Neural progenitor cell (in vitro differentiated cells): ENCODE data around the gene DDX5. TPM values are rescaled to one million over a fixed set of nuclear protein-coding genes. Genes with fewer than 3 reads are reported as not detected.

ENCODE experiments used
- DNase-seq: peaks from one replicate; pipeline ENCODE4 v3.0.0-alpha.2; 2016; ENCODE audit warnings: low spot score
- H2AFZ ChIP-seq: fragments of 200-600 bp; sonication (generic); replicated peaks from 2 replicates; pipeline ENCODE4 v1.6.1; 2016; ENCODE audit warnings: antibody characterized with exemption
- H3F3A ChIP-seq: fragments of 200-600 bp; sonication (generic); 2 replicates; pipeline ENCODE4 v1.6.1; 2016; ENCODE audit warnings: antibody characterized with exemption, low read depth
- H3K27ac ChIP-seq: fragments of 200-600 bp; sonication (generic); 2 replicates; pipeline ENCODE4 v1.5.1; 2016; ENCODE audit warnings: mild to moderate bottlenecking
- H3K27me3 ChIP-seq: fragments of 200-600 bp; sonication (generic); 2 replicates; pipeline ENCODE4 v1.6.1; 2016; ENCODE audit warnings: mild to moderate bottlenecking, moderate library complexity
- H3K36me3 ChIP-seq: fragments of 200-600 bp; sonication (generic); 2 replicates; pipeline ENCODE4 v1.5.1; 2016
- H3K4me1 ChIP-seq: fragments of 200-600 bp; sonication (generic); 2 replicates; pipeline ENCODE4 v1.6.1; 2016; ENCODE audit warnings: mixed run types
- H3K4me2 ChIP-seq: fragments of 200-600 bp; sonication (generic); 2 replicates; pipeline ENCODE4 v1.6.1; 2016
- H3K4me3 ChIP-seq: fragments of 200-600 bp; sonication (generic); 2 replicates; pipeline ENCODE4 v1.5.1; 2016
- H3K79me2 ChIP-seq: fragments of 200-600 bp; sonication (generic); 2 replicates; pipeline ENCODE4 v1.6.1; 2016; ENCODE audit warnings: low read depth
- H3K9ac ChIP-seq: fragments of 200-600 bp; sonication (generic); 2 replicates; pipeline ENCODE4 v1.6.1; 2016
- H3K9me3 ChIP-seq: fragments of 200-600 bp; sonication (generic); 2 replicates; pipeline ENCODE4 v1.5.1; 2016; ENCODE audit warnings: low read depth
- H4K20me1 ChIP-seq: fragments of 200-600 bp; sonication (generic); 2 replicates; pipeline ENCODE4 v1.6.1; 2016; ENCODE audit warnings: low read depth
- H3K27ac Mint-ChIP-seq: 3 replicates; pipeline ENCODE4 v1.8.0; 2021; ENCODE audit warnings: mixed read lengths
- H3K27me3 Mint-ChIP-seq: 2 replicates; pipeline ENCODE4 v1.8.0; 2022; ENCODE audit warnings: low read depth, mild to moderate bottlenecking, inconsistent platforms, moderate library complexity, mixed read lengths; ENCODE audit not compliant: insufficient read depth
- H3K36me3 Mint-ChIP-seq: 3 replicates; pipeline ENCODE4 v1.8.0; 2021; ENCODE audit warnings: mixed read lengths
- H3K4me1 Mint-ChIP-seq: 3 replicates; pipeline ENCODE4 v1.8.0; 2021; ENCODE audit warnings: mixed read lengths
- H3K4me3 Mint-ChIP-seq: 3 replicates; pipeline ENCODE4 v1.8.0; 2021; ENCODE audit warnings: mild to moderate bottlenecking, moderate library complexity, mixed read lengths
- H3K9me3 Mint-ChIP-seq: 3 replicates; pipeline ENCODE4 v1.8.0; 2020; ENCODE audit warnings: mixed read lengths
- CTCF ChIP-seq: fragments of 200-600 bp; sonication (generic); IDR thresholded peaks from 2 replicates; pipeline ENCODE4 v1.5.1; 2017; ENCODE audit warnings: antibody characterized with exemption, mild to moderate bottlenecking
- EZH2 ChIP-seq: fragments of 200-600 bp; sonication (generic); IDR thresholded peaks from 2 replicates; pipeline ENCODE4 v1.6.1; 2017; ENCODE audit warnings: antibody characterized with exemption, mild to moderate bottlenecking, moderate library complexity
- EZH2phosphoT487 ChIP-seq: fragments of 200-600 bp; sonication (generic); IDR thresholded peaks from 2 replicates; pipeline ENCODE4 v1.6.1; 2017; ENCODE audit warnings: antibody characterized with exemption
- total RNA-seq: library from RNA; depleted of rRNA; stranded (reverse); fragments of >200 nt; gene quantifications from 2 replicates; pipeline ENCODE4 v1.2.3, GENCODE V29; 2015; ENCODE audit warnings: low replicate concordance

DDX5 gene
- total RNA-seq, 1 donor from 2014 or later = 967 TPM

GRCh38 chr17:64532409-64532808, 26.3 kb upstream of the DDX5 start:
- Histone ChIP-seq H3K27ac (no peak overlapping the region), H3K79me2 (no peaks in the 10 kb centered on the region), H3K4me3 (no peak overlapping the region), H4K20me1 (no peaks in the 10 kb centered on the region), H3K9me3 (no peaks in the 10 kb centered on the region), H3K9ac (no peak overlapping the region), H3K27me3 (no peaks in the 10 kb centered on the region), H3K36me3 (peaks cover 33% of the 10 kb centered on the region), H3K4me2 (no peak overlapping the region), H3K4me1 (no peaks in the 10 kb centered on the region), H3F3A (no peaks in the 10 kb centered on the region), H2AFZ (no peak overlapping the region)
- TF ChIP-seq EZH2 (no peak), CTCF (no peak), EZH2phosphoT487 (no peak)
- peaks cover 2% of the 10 kb centered on the region for H3K27me3 Mint-ChIP-seq
- no peaks in the 10 kb centered on the region for H3K4me1 Mint-ChIP-seq
- no peaks in the 10 kb centered on the region for H3K9me3 Mint-ChIP-seq
- no peak overlapping the region for H3K27ac Mint-ChIP-seq
- DNase-seq = no peak
- H3K36me3 Mint-ChIP-seq = peaks cover 32% of the 10 kb centered on the region
- H3K4me3 Mint-ChIP-seq = no peak overlapping the region

GRCh38 chr17:64531955-64532371, 25.9 kb upstream of the DDX5 start:
- H3K4me1 Mint-ChIP-seq = no peaks in the 10 kb centered on the region
- peaks cover 2% of the 10 kb centered on the region for H3K27me3 Mint-ChIP-seq
- Histone ChIP-seq H3K4me1 (no peaks in the 10 kb centered on the region), H3K27ac (no peak overlapping the region), H3K79me2 (no peaks in the 10 kb centered on the region), H3K36me3 (peaks cover 33% of the 10 kb centered on the region), H3K27me3 (no peaks in the 10 kb centered on the region), H3F3A (no peaks in the 10 kb centered on the region), H3K9me3 (no peaks in the 10 kb centered on the region), H3K9ac (no peak overlapping the region), H3K4me2 (no peak overlapping the region), H2AFZ (no peak overlapping the region), H4K20me1 (no peaks in the 10 kb centered on the region), H3K4me3 (no peak overlapping the region)
- H3K4me3 Mint-ChIP-seq = no peak overlapping the region
- H3K27ac Mint-ChIP-seq = no peak overlapping the region
- TF ChIP-seq EZH2 = no peak
- no peak for TF ChIP-seq CTCF
- TF ChIP-seq EZH2phosphoT487 = no peak
- no peaks in the 10 kb centered on the region for H3K9me3 Mint-ChIP-seq
- H3K36me3 Mint-ChIP-seq = peaks cover 31% of the 10 kb centered on the region
- no peak for DNase-seq

GRCh38 chr17:64529221-64529620, 23.1 kb upstream of the DDX5 start:
- Mint-ChIP-seq H3K4me3 (no peak overlapping the region), H3K36me3 (peaks cover 31% of the 10 kb centered on the region), H3K27me3 (peaks cover 2% of the 10 kb centered on the region), H3K27ac (no peak overlapping the region), H3K9me3 (no peaks in the 10 kb centered on the region), H3K4me1 (no peaks in the 10 kb centered on the region)
- TF ChIP-seq EZH2 (no peak), EZH2phosphoT487 (no peak), CTCF (no peak)
- no peaks in the 10 kb centered on the region for H3F3A ChIP-seq
- DNase-seq = no peak
- no peak overlapping the region for H3K9ac ChIP-seq
- no peaks in the 10 kb centered on the region for H3K27me3 ChIP-seq
- H3K79me2 ChIP-seq = no peaks in the 10 kb centered on the region
- no peaks in the 10 kb centered on the region for H3K4me1 ChIP-seq
- peaks cover 42% of the 10 kb centered on the region for H3K36me3 ChIP-seq
- H3K9me3 ChIP-seq = no peaks in the 10 kb centered on the region
- H3K4me3 ChIP-seq = no peak overlapping the region
- H3K4me2 ChIP-seq = no peak overlapping the region
- no peak overlapping the region for H3K27ac ChIP-seq
- no peak overlapping the region for H2AFZ ChIP-seq
- no peaks in the 10 kb centered on the region for H4K20me1 ChIP-seq
